SK-N-SH (cell line): ENCODE measurements around the gene KCTD17. TPM values are rescaled to one million over a fixed set of nuclear protein-coding genes. Genes with fewer than 3 reads are reported as not detected.

Experiments
- CTCF ChIA-PET: fragments of 300-600, 350-600 bp; formaldehyde crosslinking; extraction: SDS; loops from one replicate; lab custom pipeline; 2021; lab: Yijun Ruan, JAX
- POLR2A ChIA-PET: fragments of 350-600 bp; sonication (Branson Sonifier 250); formaldehyde crosslinking; extraction: SDS; loops from one replicate; lab custom pipeline; 2020; ENCODE audit warnings: antibody characterized with exemption, inconsistent platforms; lab: Yijun Ruan, JAX
- DNase-seq: peaks from one replicate; pipeline ENCODE4 v3.0.0; 2012
- H2AFZ ChIP-seq: fragments of 200-600 bp; sonication (generic); 2 replicates; pipeline ENCODE4 v1.8.1; 2016; ENCODE audit warnings: antibody characterized with exemption, mild to moderate bottlenecking, low read depth
- H3F3A ChIP-seq: fragments of 200-600 bp; sonication (generic); replicated peaks from 2 replicates; pipeline ENCODE3; 2016; ENCODE audit warnings: antibody characterized with exemption, mild to moderate bottlenecking; ENCODE audit not compliant: insufficient read depth
- H3K27ac ChIP-seq, 2 experiments: fragments of 200-500 bp in 1 of 2; fragments of 200-600 bp in 1 of 2; sonication (Bioruptor generic) in 1 of 2; sonication (generic), shearing (Covaris generic) in 1 of 2; 2 replicates each; pipeline versions ENCODE4 v1.5.1 to v1.6.1; 2014 to 2016; ENCODE audit warnings: low read depth in 2 of 2, inconsistent platforms in 1 of 2, low read length in 1 of 2, mild to moderate bottlenecking in 1 of 2, mixed read lengths in 1 of 2
- H3K27me3 ChIP-seq: fragments of 200-600 bp; sonication (generic), shearing (Covaris generic); 2 replicates; pipeline ENCODE4 v1.6.1; 2016; ENCODE audit warnings: mixed run types; ENCODE audit not compliant: insufficient read depth
- H3K36me3 ChIP-seq, 2 experiments: fragments of 200-500 bp in 1 of 2; fragments of 200-600 bp in 1 of 2; sonication (Bioruptor generic) in 1 of 2; sonication (generic) in 1 of 2; replicated peaks in 1 of 2; 2 replicates each; pipeline versions ENCODE3 to v1.5.1; 2014 to 2016; ENCODE audit warnings: low read length in 1 of 2, mild to moderate bottlenecking in 1 of 2; ENCODE audit not compliant: insufficient read depth in 2 of 2, control insufficient read depth in 1 of 2
- H3K4me1 ChIP-seq, 2 experiments: fragments of 200-500 bp in 1 of 2; fragments of 200-600 bp in 1 of 2; sonication (Bioruptor generic) in 1 of 2; sonication (generic), shearing (Covaris generic) in 1 of 2; 2 replicates each; pipeline versions ENCODE4 v1.5.1 to v1.6.1; 2014 to 2016; ENCODE audit warnings: low read depth in 1 of 2, low read length in 1 of 2, mixed run types in 1 of 2; ENCODE audit not compliant: insufficient read depth in 2 of 2, control insufficient read depth in 1 of 2
- H3K4me2 ChIP-seq: fragments of 200-600 bp; sonication (generic), shearing (Covaris generic); 2 replicates; pipeline ENCODE4 v1.6.1; 2017; ENCODE audit warnings: mixed run types
- H3K4me3 ChIP-seq, 2 experiments: fragments of 200-500 bp in 1 of 2; fragments of 200-600 bp in 1 of 2; sonication (Bioruptor generic) in 1 of 2; sonication (generic), shearing (Covaris generic) in 1 of 2; 2 replicates each; pipeline versions ENCODE4 v1.5.1 to v1.8.1; 2014 to 2016; ENCODE audit warnings: low read depth in 2 of 2, inconsistent platforms in 1 of 2, low read length in 1 of 2, mild to moderate bottlenecking in 1 of 2, mixed read lengths in 1 of 2, moderate library complexity in 1 of 2
- H3K79me2 ChIP-seq: fragments of 200-600 bp; sonication (generic); 2 replicates; pipeline ENCODE4 v1.8.1; 2017; ENCODE audit warnings: mild to moderate bottlenecking; ENCODE audit not compliant: insufficient read depth
- H3K9ac ChIP-seq: fragments of 200-600 bp; sonication (generic); 2 replicates; pipeline ENCODE4 v1.6.1; 2017; ENCODE audit warnings: mixed run types
- H3K9me2 ChIP-seq: fragments of 200-600 bp; sonication (generic); 2 replicates; pipeline ENCODE4 v1.6.1; 2017; ENCODE audit warnings: mixed run types
- H3K9me3 ChIP-seq: fragments of 200-600 bp; sonication (generic); 2 replicates; pipeline ENCODE4 v1.6.1; 2017; ENCODE audit warnings: mixed run types, mild to moderate bottlenecking, moderate library complexity
- H4K20me1 ChIP-seq: fragments of 200-600 bp; sonication (generic); 2 replicates; pipeline ENCODE4 v1.6.1; 2017; ENCODE audit warnings: mild to moderate bottlenecking, mixed run types; ENCODE audit not compliant: insufficient read depth
- CHD2 ChIP-seq: fragments of 150-350 bp; IDR thresholded peaks from 2 replicates; pipeline ENCODE4 v1.6.1; 2018; ENCODE audit warnings: low read length; ENCODE audit not compliant: partially characterized antibody
- ELF1 ChIP-seq: IDR thresholded peaks from 2 replicates; pipeline ENCODE4 v1.4.0; 2012
- EP300 ChIP-seq, 2 experiments: IDR thresholded peaks; 2 replicates each; pipeline versions ENCODE4 v1.4.0 to v1.6.1; 2012; ENCODE audit warnings: borderline replicate concordance in 1 of 2, low read depth in 1 of 2, low read length in 1 of 2
- FOSL2 ChIP-seq: IDR thresholded peaks from 2 replicates; pipeline ENCODE4 v1.4.0; 2012; ENCODE audit warnings: low read depth, mild to moderate bottlenecking, moderate library complexity, borderline replicate concordance
- FOXJ3 ChIP-seq: sonication (generic); formaldehyde crosslinking; IDR thresholded peaks from 2 replicates; pipeline ENCODE4 v1.5.1; 2020; ENCODE audit warnings: mild to moderate bottlenecking, missing genetic modification reagents
- FOXM1 ChIP-seq: IDR thresholded peaks from 2 replicates; pipeline ENCODE4 v1.4.0; 2012; ENCODE audit warnings: low read depth, mild to moderate bottlenecking
- GABPA ChIP-seq: IDR thresholded peaks from 2 replicates; pipeline ENCODE4 v1.4.0; 2012; ENCODE audit warnings: low read depth, mild to moderate bottlenecking
- GATA2 ChIP-seq: sonication (generic); formaldehyde crosslinking; IDR thresholded peaks from 2 replicates; pipeline ENCODE4 v1.5.0; 2020; ENCODE audit warnings: mild to moderate bottlenecking, missing genetic modification reagents
- JUND ChIP-seq: IDR thresholded peaks from 2 replicates; pipeline ENCODE4 v1.4.0; 2012
- MEF2A ChIP-seq: IDR thresholded peaks from 2 replicates; pipeline ENCODE4 v1.4.0; 2012; ENCODE audit warnings: low read depth, borderline replicate concordance
- POLR2AphosphoS5 ChIP-seq: IDR thresholded peaks from 2 replicates; pipeline ENCODE4 v1.6.1; 2012; ENCODE audit warnings: low read depth, low read length
- RAD21 ChIP-seq: IDR thresholded peaks from 2 replicates; pipeline ENCODE4 v1.6.1; 2012; ENCODE audit warnings: mild to moderate bottlenecking, low read length
- RCOR1 ChIP-seq: fragments of 150-350 bp; IDR thresholded peaks from 2 replicates; pipeline ENCODE4 v1.6.1; 2017; ENCODE audit warnings: antibody characterized with exemption, low read length
- RFX5 ChIP-seq: IDR thresholded peaks from 2 replicates; pipeline ENCODE4 v1.6.1; 2012; ENCODE audit warnings: mild to moderate bottlenecking, improper control_type of control experiment, low read length
- RXRA ChIP-seq: IDR thresholded peaks from 2 replicates; pipeline ENCODE4 v1.4.0; 2012; ENCODE audit warnings: low read depth, mild to moderate bottlenecking, borderline replicate concordance
- SIN3A ChIP-seq: IDR thresholded peaks from 2 replicates; pipeline ENCODE4 v1.6.1; 2012; ENCODE audit warnings: low read depth, mild to moderate bottlenecking, low read length, moderate library complexity, borderline replicate concordance
- SMC3 ChIP-seq: IDR thresholded peaks from 2 replicates; pipeline ENCODE4 v1.6.1; 2012; ENCODE audit warnings: low read depth, low read length, improper control_type of control experiment
- TAF1 ChIP-seq: IDR thresholded peaks from 2 replicates; pipeline ENCODE4 v1.6.1; 2012; ENCODE audit warnings: low read depth, mild to moderate bottlenecking, low read length, moderate library complexity, borderline replicate concordance
- TCF12 ChIP-seq: IDR thresholded peaks from 2 replicates; pipeline ENCODE4 v1.4.0; 2012
- TEAD4 ChIP-seq: IDR thresholded peaks from 2 replicates; pipeline ENCODE4 v1.4.0; 2012; ENCODE audit warnings: mild to moderate bottlenecking, borderline replicate concordance; ENCODE audit not compliant: insufficient read depth
- YY1 ChIP-seq: IDR thresholded peaks from 2 replicates; pipeline ENCODE4 v1.4.0; 2012; ENCODE audit warnings: low read depth, mild to moderate bottlenecking
- WGBS: methylation state at CpG from one replicate; pipeline ENCODE4 v1.1.6; 2017; ENCODE audit warnings: low lambda C conversion rate; 5-methylcytosine and 5-hydroxymethylcytosine counted together
- polyA plus RNA-seq, 3 experiments: library from polyadenylated mRNA; depleted of rRNA; stranded (reverse); fragments of >200 nt; gene quantifications; 2 replicates each; pipeline ENCODE4 v1.2.3, GENCODE V29; 2012
- TF ChIP-seq, protein P1 (sequence below): IDR thresholded peaks from 2 replicates; pipeline ENCODE4 v1.4.0; 2012; ENCODE audit warnings: low read depth, borderline replicate concordance
- TF ChIP-seq, protein P2 (sequence below): IDR thresholded peaks from 2 replicates; pipeline ENCODE4; 2012

KCTD17 gene
- polyA plus RNA-seq, 1 of the 3 experiments (the other 2 are of a cell fraction) = 57.8 TPM

DNA sequence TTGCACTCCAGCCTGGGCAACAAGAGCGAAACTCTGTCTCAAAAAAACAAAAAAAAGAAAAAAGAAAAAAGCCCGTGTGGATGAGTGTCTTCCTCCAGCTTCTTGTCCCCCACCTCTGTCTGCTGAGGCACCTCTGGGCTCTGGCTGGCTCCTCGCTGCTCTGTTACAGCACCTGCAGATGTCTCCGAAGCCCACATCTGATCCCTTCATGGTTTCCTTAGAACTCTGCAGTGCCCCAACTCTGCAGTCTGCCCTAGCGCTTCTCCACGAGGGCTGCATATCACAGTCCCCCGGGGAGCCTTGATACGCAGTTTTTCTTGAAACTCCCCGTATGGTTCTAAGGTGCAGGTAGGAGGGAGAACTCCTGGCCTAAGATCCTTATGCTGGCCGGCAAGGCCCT lies 15.9 kb downstream of the KCTD17 start:
- Histone ChIP-seq H3K9ac (no peak overlapping the region), H3K27ac (no peak overlapping the region), H3K9me3 (no peaks in the 10 kb centered on the region), H3K79me2 (no peaks in the 10 kb centered on the region), H3K27me3 (peaks cover 23% of the 10 kb centered on the region; the same call in 1 of the 2 replicates), H3K4me3 (no peak overlapping the region), H3F3A (no peaks in the 10 kb centered on the region), H3K4me2 (no peak overlapping the region), H3K9me2 (no peaks in the 10 kb centered on the region), H3K4me1 (no peaks in the 10 kb centered on the region; a peak in 1 of 4 replicates), H3K36me3 (no peaks in the 10 kb centered on the region), H2AFZ (no peak overlapping the region), H4K20me1 (no peaks in the 10 kb centered on the region)
- no peak for DNase-seq
- ChIA-PET POLR2A (interaction anchor here (0.6 kb wide), 1 partner anchor 312 kb away, joined by 3 read pairs; no protein-coding TSS in a partner anchor), CTCF (interaction anchor here (2.5 kb wide), 1 partner anchor 9 kb away, joined by 7 read pairs; no protein-coding TSS in a partner anchor)
- TF ChIP-seq TAF1 (no peak), MEF2A (no peak), EP300 (IDR thresholded peaks at IDR 0.05; ENCODE audit: borderline replicate concordance in 1 of 2, low read depth in 1 of 2, low read length in 1 of 2) (no peak), RCOR1 (no peak), FOXJ3 (CRISPR knock-in tag) (no peak), JUND (no peak), RFX5 (no peak), FOXM1 (no peak), TCF12 (no peak), SMC3 (no peak), TEAD4 (no peak), ELF1 (no peak), GATA2 (no peak), POLR2AphosphoS5 (no peak), CHD2 (no peak), SIN3A (no peak), GABPA (no peak), YY1 (no peak)
- TF ChIP-seq, protein P1, sequence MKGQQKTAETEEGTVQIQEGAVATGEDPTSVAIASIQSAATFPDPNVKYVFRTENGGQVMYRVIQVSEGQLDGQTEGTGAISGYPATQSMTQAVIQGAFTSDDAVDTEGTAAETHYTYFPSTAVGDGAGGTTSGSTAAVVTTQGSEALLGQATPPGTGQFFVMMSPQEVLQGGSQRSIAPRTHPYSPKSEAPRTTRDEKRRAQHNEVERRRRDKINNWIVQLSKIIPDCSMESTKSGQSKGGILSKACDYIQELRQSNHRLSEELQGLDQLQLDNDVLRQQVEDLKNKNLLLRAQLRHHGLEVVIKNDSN = no peak
- TF ChIP-seq, protein P2, sequence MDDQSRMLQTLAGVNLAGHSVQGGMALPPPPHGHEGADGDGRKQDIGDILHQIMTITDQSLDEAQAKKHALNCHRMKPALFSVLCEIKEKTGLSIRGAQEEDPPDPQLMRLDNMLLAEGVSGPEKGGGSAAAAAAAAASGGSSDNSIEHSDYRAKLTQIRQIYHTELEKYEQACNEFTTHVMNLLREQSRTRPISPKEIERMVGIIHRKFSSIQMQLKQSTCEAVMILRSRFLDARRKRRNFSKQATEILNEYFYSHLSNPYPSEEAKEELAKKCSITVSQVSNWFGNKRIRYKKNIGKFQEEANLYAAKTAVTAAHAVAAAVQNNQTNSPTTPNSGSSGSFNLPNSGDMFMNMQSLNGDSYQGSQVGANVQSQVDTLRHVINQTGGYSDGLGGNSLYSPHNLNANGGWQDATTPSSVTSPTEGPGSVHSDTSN = no peak
- 81% methylated on average over 9 of the region's 10 CpGs for WGBS

DNA sequence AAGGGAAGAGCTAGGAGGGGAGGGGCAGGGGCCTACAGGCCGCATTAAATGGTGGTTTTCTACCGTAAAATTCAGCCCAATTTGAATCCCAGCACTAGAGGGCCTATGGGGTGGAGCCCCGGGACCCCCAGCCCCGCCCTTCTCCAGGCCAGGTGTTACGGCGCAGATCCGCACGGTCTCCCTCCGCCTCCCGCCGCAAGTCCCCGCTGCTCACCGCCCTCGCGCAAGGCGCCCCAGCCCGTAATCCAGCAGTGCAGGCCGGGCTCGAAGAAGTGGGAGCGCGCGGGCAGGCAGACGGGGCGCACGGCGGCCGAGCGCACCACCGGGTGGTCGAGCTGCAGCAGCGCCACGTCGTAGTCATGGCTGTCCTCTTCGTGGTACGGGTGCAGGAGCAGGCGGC lies 17.3 kb downstream of the KCTD17 start:
- Histone ChIP-seq H2AFZ (no peak overlapping the region), H3K4me2 (no peak overlapping the region), H3K27me3 (peaks cover 23% of the 10 kb centered on the region; the same call in 1 of the 2 replicates), H4K20me1 (no peaks in the 10 kb centered on the region), H3F3A (no peaks in the 10 kb centered on the region), H3K9me2 (no peaks in the 10 kb centered on the region), H3K36me3 (no peaks in the 10 kb centered on the region), H3K9me3 (no peaks in the 10 kb centered on the region), H3K79me2 (no peaks in the 10 kb centered on the region), H3K9ac (no peak overlapping the region), H3K27ac (no peak overlapping the region), H3K4me1 (no peaks in the 10 kb centered on the region; a peak in 1 of 4 replicates), H3K4me3 (no peak overlapping the region)
- TF ChIP-seq POLR2AphosphoS5 (no peak), TAF1 (no peak), FOSL2 (no peak), RXRA (no peak), GATA2 (no peak), MEF2A (no peak), SMC3 (no peak), RAD21 (no peak), YY1 (no peak)
- TF ChIP-seq, protein P1 = no peak
- DNase-seq = peak; percentile 64
- ChIA-PET CTCF (interaction anchor here (0.9 to 1.2 kb wide), 2 partner anchors 9 to 295 kb away, joined by 3 read pairs; no protein-coding TSS in a partner anchor), POLR2A (interaction anchor here (0.5 kb wide), 1 partner anchor 358 kb away, joined by 3 read pairs; no protein-coding TSS in a partner anchor)
- 33% methylated on average over 14 of the region's 36 CpGs for WGBS
